Gastroesophageal sphincter (tissue), 4 donors: ENCODE results near the gene CPAMD8. TPM values are rescaled to one million over a fixed set of nuclear protein-coding genes. Genes with fewer than 3 reads are reported as not detected.

ENCODE experiments used
- ATAC-seq: fragments of 150-250 bp; one replicate; pipeline ENCODE4 v1.9.1; 2016; ENCODE audit warnings: mild to moderate bottlenecking, moderate library complexity
- H3K27ac ChIP-seq, 4 donors: fragments of 200-600 bp; sonication (generic) in 3 of 4; 1 replicate in 3 of 4; 2 replicates in 1 of 4; pipeline ENCODE4 v1.5.1; 2016 to 2019
- H3K27me3 ChIP-seq: fragments of 200-600 bp; sonication (generic); one replicate; pipeline ENCODE4 v1.5.1; 2019
- H3K36me3 ChIP-seq, 2 donors: fragments of 200-600 bp; sonication (generic); one replicate each; pipeline ENCODE4 v1.5.1; 2019; ENCODE audit warnings: control low read depth in 1 of 2
- H3K4me1 ChIP-seq, 3 donors: fragments of 200-600 bp; sonication (generic); 1 replicate in 2 of 3; 2 replicates in 1 of 3; pipeline ENCODE4 v1.5.1; 2016 to 2019; ENCODE audit warnings: control low read depth in 2 of 3
- H3K4me3 ChIP-seq, 2 donors: fragments of 200-600 bp; sonication (generic); one replicate each; pipeline ENCODE4 v1.5.1; 2019; ENCODE audit warnings: mild to moderate bottlenecking in 1 of 2, moderate library complexity in 1 of 2
- H3K9me3 ChIP-seq, 3 donors: fragments of 200-600 bp; sonication (generic); one replicate each; pipeline ENCODE4 v1.5.1; 2017 to 2019; ENCODE audit warnings: control low read depth in 2 of 3
- CTCF ChIP-seq, 4 experiments: fragments of 200-600 bp in 2 of 4; fragments of 450-650 bp in 2 of 4; sonication (generic) in 1 of 4; IDR thresholded peaks; one replicate each; pipeline ENCODE4 v1.5.1; 2017 to 2019; ENCODE audit warnings: antibody characterized with exemption in 4 of 4, mild to moderate bottlenecking in 2 of 4, moderate library complexity in 2 of 4
- EP300 ChIP-seq: sonication (generic); formaldehyde crosslinking; IDR thresholded peaks from one replicate; pipeline ENCODE4 v1.6.1; 2017; ENCODE audit warnings: antibody characterized with exemption, mild to moderate bottlenecking
- POLR2A ChIP-seq, 2 donors: fragments of 450-650 bp; IDR thresholded peaks; one replicate each; pipeline ENCODE4 v1.6.1; 2017; ENCODE audit warnings: antibody characterized with exemption in 2 of 2, mild to moderate bottlenecking in 2 of 2, moderate library complexity in 1 of 2
- POLR2AphosphoS5 ChIP-seq: sonication (generic); formaldehyde crosslinking; IDR thresholded peaks from one replicate; pipeline ENCODE4 v1.6.1; 2017; ENCODE audit warnings: antibody characterized with exemption
- WGBS, 2 donors: methylation state at CpG; one replicate each; pipeline ENCODE4 v1.1.5; 2018; ENCODE audit warnings: low coverage in 1 of 2; 5-methylcytosine and 5-hydroxymethylcytosine counted together
- total RNA-seq, 4 donors: library from RNA; depleted of rRNA; stranded (reverse); fragments of >200 nt; gene quantifications; one replicate each; pipeline ENCODE4 v1.1.0, GENCODE V29; 2016

Gene CPAMD8
- total RNA-seq, 4 donors from 2014 or later = 6.9 to 12.0 (median 9.2) TPM

GRCh38 chr19:16914421-16914820 is 112.2 kb downstream of the CPAMD8 start:
- ATAC-seq = no peak
- Histone ChIP-seq H3K4me3 (no peak overlapping the region), H3K4me1 (no peaks in the 10 kb centered on the region), H3K27ac (no peak overlapping the region), H3K27me3 (peaks cover 6% of the 10 kb centered on the region), H3K36me3 (no peaks in the 10 kb centered on the region), H3K9me3 (peaks cover 0 to 63% (median 0%) of the 10 kb centered on the region in 3 donors)
- WGBS, 2 donors = 80 to 84% methylated on average over 1 to 3 of the region's 11 CpGs
- no peak for TF ChIP-seq POLR2AphosphoS5
- TF ChIP-seq EP300 = no peak

- Histone ChIP-seq H3K27ac (no peak overlapping the region), H3K4me3 (no peak overlapping the region), H3K9me3 (peaks cover 0 to 54% (median 0%) of the 10 kb centered on the region in 3 donors), H3K27me3 (peaks cover 6% of the 10 kb centered on the region), H3K4me1 (no peaks in the 10 kb centered on the region), H3K36me3 (no peaks in the 10 kb centered on the region)
- 80 to 92% methylated on average over 3 to 4 of the region's 4 CpGs for WGBS, 2 donors
- ATAC-seq = no peak
- TF ChIP-seq EP300 (no peak), POLR2AphosphoS5 (no peak), CTCF (IDR thresholded peaks at IDR 0.05) (no peak), POLR2A (IDR thresholded peaks at IDR 0.05) (no peak)
Measured at GRCh38 chr19:16912780-16913179, 113.8 kb downstream of the CPAMD8 start.

- H3K9me3 ChIP-seq = peaks cover 0 to 54% (median 0%) of the 10 kb centered on the region in 3 donors
- no peaks in the 10 kb centered on the region for H3K4me1 ChIP-seq
- ATAC-seq = no peak
- peaks cover 12% of the 10 kb centered on the region for H3K27me3 ChIP-seq
- no peak overlapping the region for H3K27ac ChIP-seq
- TF ChIP-seq CTCF (IDR thresholded peaks at IDR 0.05) = no peak
- no peak for TF ChIP-seq POLR2A (IDR thresholded peaks at IDR 0.05)
- TF ChIP-seq EP300 = no peak
- no peak for TF ChIP-seq POLR2AphosphoS5
- 78 to 90% methylated on average over 5 to 6 of the region's 7 CpGs for WGBS, 2 donors
- H3K4me3 ChIP-seq = no peak overlapping the region
- no peaks in the 10 kb centered on the region for H3K36me3 ChIP-seq
Measured at GRCh38 chr19:16911046-16911445, 115.6 kb downstream of the CPAMD8 start.

GRCh38 chr19:16908759-16909158 is 117.9 kb downstream of the CPAMD8 start:
- WGBS, 2 donors = 73 to 88% methylated on average over 3 of the region's 12 CpGs
- no peak overlapping the region for H3K4me3 ChIP-seq
- H3K9me3 ChIP-seq = peaks cover 0 to 31% (median 0%) of the 10 kb centered on the region in 3 donors
- no peaks in the 10 kb centered on the region for H3K4me1 ChIP-seq
- no peak overlapping the region for H3K27ac ChIP-seq
- TF ChIP-seq POLR2AphosphoS5 (no peak), POLR2A (IDR thresholded peaks at IDR 0.05) (no peak), EP300 (no peak), CTCF (IDR thresholded peaks at IDR 0.05) (no peak)
- ATAC-seq = no peak
- peaks cover 16% of the 10 kb centered on the region for H3K27me3 ChIP-seq
- H3K36me3 ChIP-seq = no peaks in the 10 kb centered on the region

GRCh38 chr19:16904599-16904998 is 122.0 kb downstream of the CPAMD8 start:
- H3K27ac ChIP-seq = no peak overlapping the region
- no peaks in the 10 kb centered on the region for H3K4me1 ChIP-seq
- H3K36me3 ChIP-seq = no peaks in the 10 kb centered on the region
- ATAC-seq = no peak
- peaks cover 25% of the 10 kb centered on the region for H3K27me3 ChIP-seq
- TF ChIP-seq POLR2AphosphoS5 (no peak), CTCF (IDR thresholded peaks at IDR 0.05) (no peak), EP300 (no peak), POLR2A (IDR thresholded peaks at IDR 0.05) (no peak)
- H3K4me3 ChIP-seq = no peak overlapping the region
- 78% methylated on average over 3 of the region's 5 CpGs; no CpG with 5 or more reads in 1 of the 2 donors for WGBS, 2 donors
- no peaks in the 10 kb centered on the region for H3K9me3 ChIP-seq
